ENCODE measurements around the gene PPFIBP1. TPM values are rescaled to one million over a fixed set of nuclear protein-coding genes. Genes with fewer than 3 reads are reported as not detected.

Gene PPFIBP1
- total RNA-seq, 1 donor from 2014 or later = 31.1 TPM

DNA sequence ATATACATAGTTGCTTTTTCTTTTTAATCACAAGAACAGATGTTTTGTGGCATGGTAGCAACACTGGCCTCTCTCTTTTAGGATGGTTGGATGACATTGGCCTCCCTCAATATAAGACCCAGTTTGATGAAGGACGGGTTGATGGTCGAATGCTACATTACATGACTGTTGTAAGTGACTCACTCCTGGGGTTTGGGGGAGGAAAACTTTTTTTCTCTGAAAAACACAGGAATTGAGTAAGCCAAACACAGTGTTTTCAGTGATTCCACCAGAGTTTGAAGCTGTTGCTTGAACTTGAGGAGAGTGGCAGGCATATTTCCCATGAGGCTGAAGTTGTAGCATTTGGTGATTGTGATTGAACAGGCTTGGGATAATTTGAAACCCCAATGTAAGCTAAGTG, 158.5 kb downstream of the PPFIBP1 start:
- DNase-seq (ENCODE audit: low read depth) (no peak), FAIRE-seq (no peak)
- TF ChIP-seq, protein P1, sequence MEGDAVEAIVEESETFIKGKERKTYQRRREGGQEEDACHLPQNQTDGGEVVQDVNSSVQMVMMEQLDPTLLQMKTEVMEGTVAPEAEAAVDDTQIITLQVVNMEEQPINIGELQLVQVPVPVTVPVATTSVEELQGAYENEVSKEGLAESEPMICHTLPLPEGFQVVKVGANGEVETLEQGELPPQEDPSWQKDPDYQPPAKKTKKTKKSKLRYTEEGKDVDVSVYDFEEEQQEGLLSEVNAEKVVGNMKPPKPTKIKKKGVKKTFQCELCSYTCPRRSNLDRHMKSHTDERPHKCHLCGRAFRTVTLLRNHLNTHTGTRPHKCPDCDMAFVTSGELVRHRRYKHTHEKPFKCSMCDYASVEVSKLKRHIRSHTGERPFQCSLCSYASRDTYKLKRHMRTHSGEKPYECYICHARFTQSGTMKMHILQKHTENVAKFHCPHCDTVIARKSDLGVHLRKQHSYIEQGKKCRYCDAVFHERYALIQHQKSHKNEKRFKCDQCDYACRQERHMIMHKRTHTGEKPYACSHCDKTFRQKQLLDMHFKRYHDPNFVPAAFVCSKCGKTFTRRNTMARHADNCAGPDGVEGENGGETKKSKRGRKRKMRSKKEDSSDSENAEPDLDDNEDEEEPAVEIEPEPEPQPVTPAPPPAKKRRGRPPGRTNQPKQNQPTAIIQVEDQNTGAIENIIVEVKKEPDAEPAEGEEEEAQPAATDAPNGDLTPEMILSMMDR (IDR thresholded peaks at IDR 0.05; ENCODE audit: insufficient read depth, low read length, severe bottlenecking) = no peak
- no peaks in the 10 kb centered on the region for H3K27me3 ChIP-seq (ENCODE audit: control insufficient read depth, insufficient read depth, low read length)
- H3K36me3 ChIP-seq (ENCODE audit: control insufficient read depth, insufficient read depth, low read length) = peaks cover 22% of the 10 kb centered on the region
- no peak overlapping the region for H3K4me3 ChIP-seq (ENCODE audit: low read depth, low read length)

DNA sequence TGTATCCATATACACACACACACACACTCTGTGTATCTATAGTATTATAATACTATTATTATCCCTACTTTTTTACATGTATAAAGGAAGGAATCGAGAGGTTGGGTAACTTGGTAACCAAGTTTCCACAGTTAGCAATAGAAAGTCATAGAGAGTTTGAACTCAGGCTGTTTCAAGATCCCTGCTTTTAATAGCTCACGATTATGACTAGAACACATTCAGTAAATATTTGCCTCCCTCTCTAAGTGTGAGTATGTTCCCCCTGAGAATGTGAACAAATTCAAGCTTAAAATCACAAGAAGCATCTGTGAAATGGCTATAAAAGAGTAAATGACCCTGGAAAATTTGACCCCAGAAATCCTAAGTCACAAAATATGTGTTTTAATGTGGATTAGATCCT, 161.3 kb downstream of the PPFIBP1 start:
- no peaks in the 10 kb centered on the region for H3K27me3 ChIP-seq (ENCODE audit: control insufficient read depth, insufficient read depth, low read length)
- DNase-seq (ENCODE audit: low read depth) (no peak), FAIRE-seq (no peak)
- TF ChIP-seq, protein P1 (IDR thresholded peaks at IDR 0.05; ENCODE audit: insufficient read depth, low read length, severe bottlenecking) = no peak
- H3K36me3 ChIP-seq (ENCODE audit: control insufficient read depth, insufficient read depth, low read length) = peaks cover 25% of the 10 kb centered on the region
- H3K4me3 ChIP-seq (ENCODE audit: low read depth, low read length) = no peak overlapping the region

DNA sequence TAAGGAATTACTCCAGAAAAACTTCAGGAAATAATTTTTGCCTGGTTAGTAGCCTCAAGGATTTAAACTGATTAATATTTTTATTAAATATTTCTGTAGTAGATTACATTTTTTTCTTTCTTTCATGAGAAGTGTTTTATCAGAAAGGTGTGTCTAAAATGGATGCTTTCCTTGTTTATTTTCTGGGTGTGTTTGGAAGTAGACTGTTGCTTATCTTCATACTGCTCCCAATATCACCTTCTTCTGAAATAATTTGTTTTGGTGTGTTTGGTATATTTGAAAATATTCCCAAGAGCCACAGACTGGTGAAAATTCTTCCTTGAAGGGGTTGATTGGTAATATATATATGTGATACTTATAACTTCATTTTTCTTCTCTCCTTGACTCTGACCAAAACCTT, 162.1 kb downstream of the PPFIBP1 start:
- peaks cover 26% of the 10 kb centered on the region for H3K36me3 ChIP-seq (ENCODE audit: control insufficient read depth, insufficient read depth, low read length)

DNA sequence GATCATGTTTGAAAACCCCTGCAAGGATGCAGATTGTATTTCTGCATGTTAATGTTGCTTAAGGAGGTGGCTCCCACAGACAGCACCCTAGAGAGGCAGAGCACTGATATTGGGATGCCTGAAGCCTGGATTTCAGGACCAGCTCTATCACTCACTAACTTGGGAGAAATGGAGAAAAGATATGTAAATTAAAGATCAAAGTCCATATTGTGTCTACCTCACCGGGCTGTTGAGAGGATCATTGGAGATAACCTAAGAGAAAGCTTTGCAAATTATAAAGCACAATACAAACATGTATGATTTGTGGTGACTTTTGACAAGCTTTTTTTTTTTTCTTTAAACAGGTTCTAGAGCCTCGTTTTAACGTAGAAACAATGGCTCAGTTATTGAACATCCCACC, 164.7 kb downstream of the PPFIBP1 start:
- Histone ChIP-seq H3K27me3 (ENCODE audit: control insufficient read depth, insufficient read depth, low read length) (no peaks in the 10 kb centered on the region), H3K4me3 (ENCODE audit: low read depth, low read length) (no peak overlapping the region), H3K36me3 (ENCODE audit: control insufficient read depth, insufficient read depth, low read length) (peaks cover 24% of the 10 kb centered on the region)
- no peak for FAIRE-seq
- TF ChIP-seq, protein P1 (IDR thresholded peaks at IDR 0.05; ENCODE audit: insufficient read depth, low read length, severe bottlenecking) = no peak
- no peak for DNase-seq (ENCODE audit: low read depth)

More for the DNA sequence above, 162.1 kb downstream of the PPFIBP1 start:
- H3K27me3 ChIP-seq (ENCODE audit: control insufficient read depth, insufficient read depth, low read length) = no peaks in the 10 kb centered on the region
- DNase-seq (ENCODE audit: low read depth) (no peak), FAIRE-seq (no peak)
- TF ChIP-seq, protein P1 (IDR thresholded peaks at IDR 0.05; ENCODE audit: insufficient read depth, low read length, severe bottlenecking) = no peak
- H3K4me3 ChIP-seq (ENCODE audit: low read depth, low read length) = no peak overlapping the region

GRCh38 chr12:27689558-27690180, 165.7 kb downstream of the PPFIBP1 start:
- Histone ChIP-seq H3K36me3 (ENCODE audit: control insufficient read depth, insufficient read depth, low read length) (peaks cover 23% of the 10 kb centered on the region), H3K27me3 (ENCODE audit: control insufficient read depth, insufficient read depth, low read length) (no peaks in the 10 kb centered on the region), H3K4me3 (ENCODE audit: low read depth, low read length) (no peak overlapping the region)
- TF ChIP-seq, protein P1 (IDR thresholded peaks at IDR 0.05; ENCODE audit: insufficient read depth, low read length, severe bottlenecking) = no peak
- DNase-seq (ENCODE audit: low read depth) (no peak), FAIRE-seq (no peak)

- Histone ChIP-seq H3K4me3 (ENCODE audit: low read depth, low read length) (no peak overlapping the region), H3K36me3 (ENCODE audit: control insufficient read depth, insufficient read depth, low read length) (peaks cover 15% of the 10 kb centered on the region), H3K27me3 (ENCODE audit: control insufficient read depth, insufficient read depth, low read length) (no peaks in the 10 kb centered on the region)
- no peak for FAIRE-seq
- DNase-seq (ENCODE audit: low read depth) = no peak
- TF ChIP-seq, protein P1 (IDR thresholded peaks at IDR 0.05; ENCODE audit: insufficient read depth, low read length, severe bottlenecking) = no peak
Measured at GRCh38 chr12:27693403-27693802, 169.4 kb downstream of the PPFIBP1 start.

Measured in bronchial epithelial cell (primary cell).